Activated CD8-positive, alpha-beta memory T cell treated with anti-CD3 and anti-CD28 coated beads for 24 hours (primary cell): Measurements from ENCODE around the gene GOLM1.

Source experiments
- DNase-seq: peaks from one replicate; pipeline ENCODE4 v3.0.0-alpha.2; 2020

Gene GOLM1

GRCh38 chr9:86043586-86043985 is 55.8 kb downstream of the GOLM1 start:
- DNase-seq = no peak

GRCh38 chr9:86042199-86042978 is 57.0 kb downstream of the GOLM1 start:
- no peak for DNase-seq

GRCh38 chr9:86041311-86041741 is 58.0 kb downstream of the GOLM1 start:
- no peak for DNase-seq

DNA sequence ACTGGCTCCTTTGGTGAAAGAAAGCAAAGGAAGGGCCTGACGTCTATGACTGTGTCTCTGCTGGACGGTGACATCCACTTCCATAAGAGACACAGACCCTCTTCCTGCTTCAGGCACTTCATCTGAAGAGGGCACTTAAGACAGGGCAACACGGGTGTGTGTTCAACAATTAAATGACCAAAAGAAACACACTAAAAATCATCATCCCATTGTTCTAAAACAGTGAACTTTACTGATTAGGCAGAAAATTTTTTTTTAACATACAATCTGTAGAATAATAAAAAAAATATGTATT is 58.5 kb downstream of the GOLM1 start:
- DNase-seq = no peak

GRCh38 chr9:86039991-86040860 is 59.1 kb downstream of the GOLM1 start:
- DNase-seq = no peak

- DNase-seq = no peak
Observed at GRCh38 chr9:86036555-86036954, 62.8 kb downstream of the GOLM1 start.

DNA sequence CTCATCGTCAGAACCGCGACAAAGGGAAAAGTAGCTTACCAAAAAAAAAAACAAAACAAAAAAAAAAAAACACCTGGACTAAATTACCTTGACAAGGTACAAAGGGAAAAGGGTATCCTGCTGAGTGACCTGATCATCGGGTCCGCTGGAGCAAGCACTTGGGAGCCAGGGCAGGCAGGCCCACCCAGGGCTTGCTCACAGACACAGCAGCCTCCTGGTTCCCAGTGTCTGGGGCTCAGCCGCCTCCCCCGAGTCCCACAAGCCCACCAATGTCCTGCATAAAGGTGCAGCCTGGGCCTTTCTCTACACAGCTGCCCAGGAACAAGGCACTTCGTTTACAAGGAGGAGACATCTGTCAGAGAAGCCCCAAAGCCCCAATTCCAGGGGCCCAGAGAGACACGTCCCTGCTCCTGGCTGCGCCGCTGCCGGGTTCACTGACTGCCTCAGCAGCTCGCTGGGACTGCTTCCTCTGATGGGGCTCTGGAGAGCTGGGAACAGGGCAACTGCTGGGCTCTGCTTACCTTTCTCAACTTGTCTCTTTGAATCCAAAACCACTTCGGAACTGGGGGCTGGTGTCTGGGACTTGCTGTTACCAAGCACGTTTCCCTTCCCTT is 63.4 kb downstream of the GOLM1 start:
- DNase-seq = no peak

DNA sequence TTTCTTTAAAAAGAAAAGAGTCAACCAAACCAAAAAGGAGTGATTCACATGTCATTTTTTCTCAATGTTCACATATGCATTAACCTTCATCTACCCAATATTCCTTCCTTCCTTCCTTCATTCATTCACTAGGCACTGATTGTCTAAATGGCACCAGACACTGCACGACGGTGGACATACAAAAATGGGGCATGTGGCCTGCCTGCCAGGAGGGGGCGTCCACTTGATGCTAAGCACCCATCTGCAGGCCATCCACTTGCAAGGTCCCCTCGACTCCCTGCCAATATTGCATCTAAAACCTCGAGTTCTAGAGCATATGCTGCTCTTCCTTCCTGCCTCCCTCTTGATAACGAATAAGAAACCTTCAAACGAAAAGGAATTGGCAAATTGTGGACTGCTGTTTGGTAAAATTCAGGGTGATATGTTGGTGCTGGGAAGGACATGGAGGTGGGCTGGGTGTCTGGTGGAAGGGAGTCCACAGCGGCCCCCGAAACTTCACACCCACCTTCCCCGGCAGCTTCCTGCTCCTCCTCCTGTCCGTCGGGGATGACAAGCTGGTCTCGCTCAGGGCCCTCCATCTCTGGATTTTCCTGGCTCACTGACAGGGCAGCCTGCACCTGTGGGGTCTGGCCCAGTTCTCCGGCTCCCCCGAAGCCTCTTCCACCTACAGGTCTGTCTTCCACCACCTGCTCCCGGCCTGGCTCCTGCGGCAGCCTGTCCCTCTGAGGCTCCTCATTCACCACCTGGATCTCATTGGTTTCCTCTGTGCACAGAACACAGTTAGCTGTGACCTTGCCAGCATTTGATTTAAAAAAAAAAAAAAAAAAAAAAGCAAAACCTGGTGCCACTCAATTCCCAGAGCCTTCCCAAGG is 64.3 kb downstream of the GOLM1 start:
- no peak for DNase-seq

DNA sequence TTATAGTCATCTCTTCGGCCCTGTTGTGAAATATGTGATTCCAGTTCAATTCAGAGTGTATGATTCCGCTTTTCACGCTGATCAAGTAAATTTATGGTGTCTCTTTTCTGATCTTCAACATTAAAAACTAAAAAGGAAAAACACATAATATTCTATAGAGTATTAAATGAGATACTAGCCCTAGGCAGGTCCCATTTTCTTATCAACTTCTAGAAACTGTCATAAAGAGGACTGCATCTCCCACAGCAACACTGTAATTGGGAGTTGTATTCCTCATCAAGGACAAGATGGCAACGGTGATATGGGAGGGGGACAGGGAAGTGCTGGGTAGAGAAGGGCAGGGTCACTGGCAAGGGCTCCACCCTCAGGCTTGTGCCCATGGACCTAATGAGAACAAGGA is 71.6 kb downstream of the GOLM1 start:
- no peak for DNase-seq

- DNase-seq = no peak
Observed at GRCh38 chr9:86022687-86023266, 76.6 kb downstream of the GOLM1 start.

DNA sequence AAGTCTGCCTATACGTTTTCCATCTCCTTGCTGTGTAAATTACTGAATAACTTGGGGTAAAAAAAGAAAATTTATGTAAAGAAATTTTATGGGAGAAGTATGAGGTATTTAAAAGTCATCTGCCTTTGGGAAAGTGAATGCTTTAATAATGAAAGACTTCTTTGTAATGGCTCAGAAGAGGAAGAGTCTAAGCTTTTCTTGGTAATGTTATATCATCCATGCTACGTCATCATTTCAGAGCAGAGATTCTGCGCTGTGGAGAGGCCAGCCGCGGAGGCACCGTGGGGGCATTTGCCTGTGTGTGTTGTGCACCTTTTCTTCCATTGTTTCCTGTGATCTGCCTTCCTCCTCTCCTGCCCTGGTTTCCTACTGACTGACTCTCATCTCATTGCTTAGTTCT is 78.2 kb downstream of the GOLM1 start:
- no peak for DNase-seq

GRCh38 chr9:86020731-86021130 is 78.6 kb downstream of the GOLM1 start:
- no peak for DNase-seq

DNA sequence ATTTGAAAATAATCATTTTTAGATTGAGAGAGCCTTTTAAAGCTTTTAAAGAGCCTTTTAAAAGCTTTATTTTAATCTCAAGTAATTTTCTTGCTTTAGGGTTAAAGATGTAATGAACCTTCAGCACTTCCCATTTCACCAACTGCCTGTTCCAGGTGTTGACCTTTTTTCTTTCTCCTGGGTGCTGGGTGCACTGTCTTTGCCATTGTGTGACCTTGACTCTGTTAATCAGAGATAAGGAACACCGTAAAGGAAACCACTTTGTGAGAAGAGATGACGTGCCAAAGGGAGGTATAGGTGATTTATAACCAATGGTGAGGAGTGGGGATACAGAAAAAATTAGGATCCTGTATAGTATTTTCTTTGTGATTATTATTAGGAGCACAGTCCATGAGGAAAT is 90.2 kb downstream of the GOLM1 start:
- no peak for DNase-seq

DNA sequence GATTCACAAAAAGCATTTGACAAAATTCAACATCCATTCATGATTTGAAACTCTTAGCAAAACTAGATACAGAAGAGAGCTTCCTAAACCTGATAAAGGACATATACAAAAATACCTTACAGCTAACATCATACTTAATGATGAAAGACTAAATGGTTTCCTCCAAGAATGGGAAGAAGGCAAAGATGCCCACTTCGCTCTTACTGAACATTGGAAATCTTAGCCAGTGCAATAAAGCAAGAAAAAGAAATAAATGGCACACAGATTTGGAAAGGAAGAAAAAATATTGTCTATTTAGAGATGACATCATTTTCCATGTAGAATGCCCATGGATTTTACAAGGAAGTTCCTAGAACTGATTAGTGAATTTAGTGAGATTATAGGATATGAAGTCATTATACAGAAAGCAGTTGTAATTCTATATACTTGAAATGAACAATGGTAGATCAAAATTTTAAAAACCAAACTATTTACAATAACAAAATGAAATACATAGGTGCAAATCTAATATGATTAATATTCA is 94.0 kb downstream of the GOLM1 start:
- no peak for DNase-seq

DNA sequence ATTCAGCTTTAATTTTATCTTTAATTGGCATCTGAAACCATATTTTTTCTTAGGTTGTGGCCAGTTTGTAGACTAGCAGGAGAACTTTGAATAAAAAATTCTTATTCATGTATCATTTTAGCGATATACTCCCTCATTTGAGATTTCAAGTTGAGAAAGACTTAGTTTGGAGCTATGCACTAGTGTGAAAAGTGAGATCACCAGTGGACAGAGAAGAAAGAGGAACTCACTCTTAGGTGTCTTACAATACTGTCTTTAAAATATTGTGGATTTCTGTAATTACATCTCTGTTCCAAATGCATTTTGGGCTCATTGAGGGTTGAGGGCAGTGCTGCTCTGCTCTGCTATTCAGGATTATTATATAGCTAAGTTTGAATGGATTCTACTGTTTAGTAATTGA is 103.8 kb downstream of the GOLM1 start:
- no peak for DNase-seq

DNA sequence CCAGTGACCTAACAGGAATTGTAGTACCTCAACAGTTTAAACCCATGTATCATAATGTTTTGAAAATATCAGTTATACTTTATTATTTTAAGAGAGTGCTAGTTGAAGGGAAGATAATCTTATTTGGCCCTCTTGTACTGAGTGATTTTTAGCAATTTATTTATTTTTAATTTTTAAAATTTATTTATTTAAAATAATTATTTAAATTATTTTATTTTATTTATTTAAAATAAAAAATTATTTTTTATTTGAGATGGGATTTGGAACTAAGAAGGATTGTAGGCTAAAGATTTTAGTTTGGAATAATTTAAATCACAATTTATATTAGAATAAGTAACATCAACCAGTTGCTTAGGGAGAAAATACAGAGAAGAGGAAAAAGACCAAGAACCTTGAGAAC is 104.3 kb downstream of the GOLM1 start:
- DNase-seq = no peak

DNA sequence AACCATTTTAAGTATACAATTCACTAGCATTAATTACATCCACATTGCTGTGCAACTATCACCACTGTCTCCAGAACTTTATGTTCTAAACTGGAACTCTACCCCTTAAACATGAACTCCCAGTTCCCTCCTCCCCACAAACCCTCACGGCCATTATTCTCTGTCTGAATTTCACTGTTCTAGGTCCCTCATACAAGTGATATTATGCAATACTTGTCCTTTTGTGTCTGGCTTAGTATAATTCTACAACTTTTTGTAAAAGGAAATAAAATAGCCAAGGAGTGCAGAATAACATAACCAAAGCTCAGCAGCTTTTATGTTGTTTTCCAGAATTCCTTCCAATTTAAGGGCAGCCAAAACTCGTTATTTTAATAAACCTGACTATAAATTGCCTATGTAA is 105.2 kb downstream of the GOLM1 start:
- no peak for DNase-seq

GRCh38 chr9:85987236-85987635 is 112.1 kb downstream of the GOLM1 start:
- DNase-seq = no peak

DNA sequence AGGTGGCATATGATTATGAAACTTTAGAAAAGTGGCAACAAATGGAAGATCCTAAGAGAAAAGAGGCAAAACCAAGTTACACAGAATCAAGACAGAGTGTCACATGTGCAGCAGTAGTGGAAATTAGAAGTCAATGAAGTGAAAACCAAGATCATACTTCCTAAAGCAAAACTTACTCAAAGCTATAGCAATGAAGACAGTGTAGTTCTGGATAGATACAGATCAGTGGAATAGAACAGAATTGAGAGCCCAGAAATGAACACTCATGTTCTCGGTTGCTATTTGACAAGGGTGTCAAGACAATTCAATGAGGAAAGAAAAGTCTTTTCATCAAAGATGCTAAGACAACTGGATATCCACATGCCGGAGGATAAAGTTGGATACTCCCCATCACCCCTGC is 114.9 kb downstream of the GOLM1 start:
- no peak for DNase-seq

DNA sequence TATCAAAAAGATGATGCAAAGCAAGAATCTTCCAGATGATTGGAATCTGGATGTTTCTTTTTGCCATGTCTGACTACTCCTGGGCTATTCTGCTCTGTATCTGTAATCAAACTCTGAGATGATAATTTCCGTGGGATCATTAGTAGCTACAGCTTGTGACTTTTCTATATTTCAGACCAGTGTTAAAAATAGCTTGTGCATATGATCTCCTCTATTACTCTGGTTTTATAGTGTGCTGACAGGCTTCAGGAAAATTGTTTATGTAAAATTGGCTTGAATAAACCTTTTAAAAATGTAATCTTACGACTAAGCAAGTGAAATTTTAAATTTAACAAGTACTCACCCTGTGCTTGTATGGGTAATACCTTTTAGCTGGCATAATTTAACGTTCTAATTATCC is 118.0 kb downstream of the GOLM1 start:
- DNase-seq = no peak

- no peak for DNase-seq
Observed at GRCh38 chr9:85978496-85978895, 120.9 kb downstream of the GOLM1 start.
